HEK293 (cell line): ENCODE results near the gene OR4K13.

Experiments used
- CTCF ChIA-PET: fragments of 350-600 bp; formaldehyde crosslinking; extraction: SDS; loops from one replicate; lab custom pipeline; 2021; ENCODE audit warnings: antibody characterized with exemption; lab: Yijun Ruan, JAX
- POLR2A ChIA-PET: fragments of 300-600 bp; formaldehyde crosslinking; extraction: SDS; loops from one replicate; lab custom pipeline; 2020; ENCODE audit warnings: antibody characterized with exemption, inconsistent platforms; lab: Yijun Ruan, JAX
- H3K27ac ChIP-seq: fragments of 200-500 bp; sonication (Bioruptor generic); 2 replicates; pipeline ENCODE4 v1.5.1; 2014; ENCODE audit warnings: low read depth, low read length, control low read depth, inconsistent platforms; ENCODE audit errors: extremely low read depth
- H3K36me3 ChIP-seq, 2 experiments: fragments of 200-500 bp in 1 of 2; sonication (Bioruptor generic) in 1 of 2; 1 replicate in 1 of 2; 2 replicates in 1 of 2; pipeline ENCODE4 v1.5.1; 2014 to 2017; ENCODE audit warnings: inconsistent platforms in 2 of 2, low read length in 2 of 2; ENCODE audit not compliant: control insufficient read depth in 2 of 2, insufficient read depth in 1 of 2
- H3K4me1 ChIP-seq: fragments of 200-500 bp; sonication (Bioruptor generic); 2 replicates; pipeline ENCODE4 v1.5.1; 2014; ENCODE audit warnings: mild to moderate bottlenecking, low read length, inconsistent platforms; ENCODE audit not compliant: control insufficient read depth, insufficient read depth
- H3K4me3 ChIP-seq: 2 replicates; pipeline ENCODE4 v1.5.1; 2011; ENCODE audit warnings: low read depth, mild to moderate bottlenecking, control low read depth, low read length, moderate library complexity
- H3K9me3 ChIP-seq: fragments of 200-500 bp; sonication (Bioruptor generic); 2 replicates; pipeline ENCODE4 v1.5.1; 2014; ENCODE audit warnings: low read depth, low read length, inconsistent platforms; ENCODE audit not compliant: control insufficient read depth, insufficient read depth
- BCL11B ChIP-seq: fragments of 450-650 bp; formaldehyde crosslinking; IDR thresholded peaks from 2 replicates; pipeline ENCODE4 v1.5.1; 2016; ENCODE audit warnings: low read depth, missing biosample characterization, missing genetic modification characterization
- KLF7 ChIP-seq: fragments of 450-650 bp; formaldehyde crosslinking; IDR thresholded peaks from 2 replicates; pipeline ENCODE4 v1.5.1; 2016; ENCODE audit warnings: missing biosample characterization, missing genetic modification characterization, borderline replicate concordance
- RBAK ChIP-seq: fragments of 450-650 bp; formaldehyde crosslinking; IDR thresholded peaks from 2 replicates; pipeline ENCODE4 v1.5.1; 2016; ENCODE audit warnings: missing biosample characterization, missing genetic modification characterization
- SALL2 ChIP-seq: fragments of 450-650 bp; formaldehyde crosslinking; IDR thresholded peaks from 2 replicates; pipeline ENCODE4 v1.5.0; 2017; ENCODE audit warnings: missing biosample characterization, mild to moderate bottlenecking, missing genetic modification characterization, borderline replicate concordance
- SP3 ChIP-seq: fragments of 450-650 bp; formaldehyde crosslinking; IDR thresholded peaks from 2 replicates; pipeline ENCODE4 v1.5.1; 2016; ENCODE audit warnings: missing biosample characterization, missing genetic modification characterization
- YY1 ChIP-seq: fragments of 450-650 bp; formaldehyde crosslinking; IDR thresholded peaks from 2 replicates; pipeline ENCODE4 v1.5.1; 2018; ENCODE audit warnings: missing biosample characterization, missing genetic modification characterization
- ZNF133 ChIP-seq: fragments of 450-650 bp; formaldehyde crosslinking; IDR thresholded peaks from 2 replicates; pipeline ENCODE4 v1.5.1; 2016; ENCODE audit warnings: missing biosample characterization, missing genetic modification characterization
- ZNF146 ChIP-seq: fragments of 450-650 bp; formaldehyde crosslinking; IDR thresholded peaks from 2 replicates; pipeline ENCODE4 v1.5.1; 2016; ENCODE audit warnings: missing biosample characterization, missing genetic modification characterization
- ZNF2 ChIP-seq: fragments of 450-650 bp; formaldehyde crosslinking; IDR thresholded peaks from 2 replicates; pipeline ENCODE4 v1.5.1; 2016; ENCODE audit warnings: missing biosample characterization, missing genetic modification characterization
- ZNF211 ChIP-seq: fragments of 450-650 bp; formaldehyde crosslinking; IDR thresholded peaks from 2 replicates; pipeline ENCODE4 v1.5.1; 2016; ENCODE audit warnings: low read depth, missing biosample characterization, missing genetic modification characterization
- ZNF23 ChIP-seq: fragments of 450-650 bp; formaldehyde crosslinking; IDR thresholded peaks from 2 replicates; pipeline ENCODE4 v1.5.1; 2016; ENCODE audit warnings: missing biosample characterization, missing genetic modification characterization, borderline replicate concordance
- ZNF350 ChIP-seq: fragments of 450-650 bp; formaldehyde crosslinking; IDR thresholded peaks from 2 replicates; pipeline ENCODE4 v1.5.0; 2017; ENCODE audit warnings: missing biosample characterization, mild to moderate bottlenecking, missing genetic modification characterization
- ZNF366 ChIP-seq: fragments of 450-650 bp; formaldehyde crosslinking; conservative IDR thresholded peaks from 2 replicates; pipeline ENCODE4 v1.5.1; 2016; ENCODE audit warnings: missing biosample characterization, missing genetic modification characterization
- ZNF529 ChIP-seq: fragments of 450-650 bp; formaldehyde crosslinking; IDR thresholded peaks from 2 replicates; pipeline ENCODE4 v1.5.1; 2017; ENCODE audit warnings: missing genetic modification characterization, missing biosample characterization; ENCODE audit not compliant: insufficient replicate concordance
- ZNF558 ChIP-seq: fragments of 450-650 bp; formaldehyde crosslinking; IDR thresholded peaks from 2 replicates; pipeline ENCODE4 v1.5.1; 2016; ENCODE audit warnings: missing biosample characterization, missing genetic modification characterization
- ZNF600 ChIP-seq: fragments of 450-650 bp; formaldehyde crosslinking; IDR thresholded peaks from 2 replicates; pipeline ENCODE4 v1.5.1; 2016; ENCODE audit warnings: missing biosample characterization, missing genetic modification characterization
- ZNF610 ChIP-seq: fragments of 450-650 bp; formaldehyde crosslinking; IDR thresholded peaks from 2 replicates; pipeline ENCODE4 v1.5.1; 2016; ENCODE audit warnings: missing biosample characterization, missing genetic modification characterization, borderline replicate concordance
- ZNF701 ChIP-seq: fragments of 450-650 bp; formaldehyde crosslinking; IDR thresholded peaks from 2 replicates; pipeline ENCODE4 v1.5.1; 2016; ENCODE audit warnings: missing biosample characterization, missing genetic modification characterization
- ZNF768 ChIP-seq: fragments of 450-650 bp; formaldehyde crosslinking; IDR thresholded peaks from 2 replicates; pipeline ENCODE4 v1.5.1; 2018; ENCODE audit warnings: missing biosample characterization, mild to moderate bottlenecking, missing genetic modification characterization
- ZXDB ChIP-seq: fragments of 450-650 bp; formaldehyde crosslinking; IDR thresholded peaks from 2 replicates; pipeline ENCODE4 v1.5.1; 2016; ENCODE audit warnings: missing biosample characterization, missing genetic modification characterization
- TF ChIP-seq, protein P1 (sequence below): fragments of 450-650 bp; formaldehyde crosslinking; IDR thresholded peaks from 2 replicates; pipeline ENCODE4 v1.5.1; 2016; ENCODE audit warnings: missing biosample characterization, missing genetic modification characterization
- TF ChIP-seq, protein P2 (sequence below): fragments of 450-650 bp; formaldehyde crosslinking; IDR thresholded peaks from 2 replicates; pipeline ENCODE4 v1.5.1; 2016; ENCODE audit warnings: missing biosample characterization, missing genetic modification characterization, borderline replicate concordance
- TF ChIP-seq, protein P3 (sequence below): fragments of 450-650 bp; formaldehyde crosslinking; IDR thresholded peaks from 2 replicates; pipeline ENCODE4 v1.5.1; 2017; ENCODE audit warnings: missing biosample characterization, mild to moderate bottlenecking, missing genetic modification characterization, moderate library complexity
- TF ChIP-seq, protein P4 (sequence below): fragments of 450-650 bp; formaldehyde crosslinking; IDR thresholded peaks from 2 replicates; pipeline ENCODE4 v1.5.1; 2016; ENCODE audit warnings: missing biosample characterization, missing genetic modification characterization
- TF ChIP-seq, protein P5 (sequence below): fragments of 450-650 bp; formaldehyde crosslinking; IDR thresholded peaks from 2 replicates; pipeline ENCODE4 v1.5.0; 2017; ENCODE audit warnings: missing biosample characterization, missing genetic modification characterization, borderline replicate concordance

Gene OR4K13

DNA sequence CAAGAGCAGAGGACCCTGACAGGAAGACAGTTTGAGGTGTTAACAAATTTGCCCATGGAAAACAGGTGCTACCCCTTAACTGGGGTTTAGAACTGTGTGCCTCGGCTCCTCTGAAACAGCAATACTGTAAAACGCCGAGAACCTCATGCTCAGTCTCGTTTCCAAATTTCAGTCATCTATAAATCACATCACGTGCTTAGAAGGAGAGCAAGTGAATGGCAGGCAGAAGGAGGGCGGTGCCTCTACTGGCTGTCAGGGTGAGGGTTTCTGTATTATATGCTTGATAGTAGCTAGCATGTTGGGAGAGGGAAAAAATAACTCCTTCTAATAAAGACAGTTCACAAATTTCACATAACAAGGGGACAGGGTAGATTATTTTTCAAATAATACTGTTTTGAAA lies 4.8 kb downstream of the OR4K13 start (continued):
- TF ChIP-seq, protein P1, sequence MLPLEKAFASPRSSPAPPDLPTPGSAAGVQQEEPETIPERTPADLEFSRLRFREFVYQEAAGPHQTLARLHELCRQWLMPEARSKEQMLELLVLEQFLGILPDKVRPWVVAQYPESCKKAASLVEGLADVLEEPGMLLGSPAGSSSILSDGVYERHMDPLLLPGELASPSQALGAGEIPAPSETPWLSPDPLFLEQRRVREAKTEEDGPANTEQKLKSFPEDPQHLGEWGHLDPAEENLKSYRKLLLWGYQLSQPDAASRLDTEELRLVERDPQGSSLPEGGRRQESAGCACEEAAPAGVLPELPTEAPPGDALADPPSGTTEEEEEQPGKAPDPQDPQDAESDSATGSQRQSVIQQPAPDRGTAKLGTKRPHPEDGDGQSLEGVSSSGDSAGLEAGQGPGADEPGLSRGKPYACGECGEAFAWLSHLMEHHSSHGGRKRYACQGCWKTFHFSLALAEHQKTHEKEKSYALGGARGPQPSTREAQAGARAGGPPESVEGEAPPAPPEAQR, result no peak
- TF ChIP-seq ZNF529 (tag by site-specific recombination), result no peak
- TF ChIP-seq KLF7 (tag by site-specific recombination), result no peak
- TF ChIP-seq ZNF133 (tag by site-specific recombination), result no peak
- no peak for TF ChIP-seq ZNF23
- TF ChIP-seq BCL11B (tag by site-specific recombination), result no peak
- TF ChIP-seq ZNF701, result no peak

DNA sequence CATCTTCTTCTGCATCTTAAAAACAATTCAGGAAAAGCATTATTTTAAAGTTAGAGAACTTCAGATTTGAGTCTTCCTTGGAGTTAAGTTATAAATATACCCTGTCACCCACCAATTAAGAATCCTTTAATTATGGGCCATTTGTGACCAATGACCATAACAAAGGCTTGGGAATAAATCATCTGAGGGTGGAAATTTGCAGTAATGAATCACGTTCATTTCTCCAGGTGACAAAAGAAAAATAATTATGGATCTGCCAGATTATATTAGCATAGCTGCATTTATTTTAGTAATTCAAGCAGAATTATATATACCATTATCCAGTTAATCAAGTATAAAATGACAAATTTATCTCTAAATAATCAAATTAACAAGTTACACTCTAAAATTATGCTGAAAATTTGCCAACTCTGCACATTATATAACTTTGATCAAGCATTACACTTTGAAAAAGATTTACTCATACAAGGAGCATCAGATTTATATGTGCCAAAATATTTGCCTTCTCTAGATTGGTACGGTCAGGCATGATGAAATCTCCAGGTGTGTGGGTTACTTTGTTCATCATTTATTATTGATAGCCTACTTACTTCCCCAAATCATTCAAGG lies 16.5 kb downstream of the OR4K13 start, which contains the start of gene OR4K14:
OR4K14 (minus strand) TSS at position 51 of the 609 bp plus-strand sequence. CDS start 4,114 bp downstream, outside the sequence.
- TF ChIP-seq SALL2 (tag by site-specific recombination), result no peak
- no peak for TF ChIP-seq ZNF600 (tag by site-specific recombination)
- no peak for TF ChIP-seq ZNF768 (tag by site-specific recombination)
- TF ChIP-seq, protein P2, sequence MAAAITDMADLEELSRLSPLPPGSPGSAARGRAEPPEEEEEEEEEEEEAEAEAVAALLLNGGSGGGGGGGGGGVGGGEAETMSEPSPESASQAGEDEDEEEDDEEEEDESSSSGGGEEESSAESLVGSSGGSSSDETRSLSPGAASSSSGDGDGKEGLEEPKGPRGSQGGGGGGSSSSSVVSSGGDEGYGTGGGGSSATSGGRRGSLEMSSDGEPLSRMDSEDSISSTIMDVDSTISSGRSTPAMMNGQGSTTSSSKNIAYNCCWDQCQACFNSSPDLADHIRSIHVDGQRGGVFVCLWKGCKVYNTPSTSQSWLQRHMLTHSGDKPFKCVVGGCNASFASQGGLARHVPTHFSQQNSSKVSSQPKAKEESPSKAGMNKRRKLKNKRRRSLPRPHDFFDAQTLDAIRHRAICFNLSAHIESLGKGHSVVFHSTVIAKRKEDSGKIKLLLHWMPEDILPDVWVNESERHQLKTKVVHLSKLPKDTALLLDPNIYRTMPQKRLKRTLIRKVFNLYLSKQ, result no peak
- TF ChIP-seq, protein P3, sequence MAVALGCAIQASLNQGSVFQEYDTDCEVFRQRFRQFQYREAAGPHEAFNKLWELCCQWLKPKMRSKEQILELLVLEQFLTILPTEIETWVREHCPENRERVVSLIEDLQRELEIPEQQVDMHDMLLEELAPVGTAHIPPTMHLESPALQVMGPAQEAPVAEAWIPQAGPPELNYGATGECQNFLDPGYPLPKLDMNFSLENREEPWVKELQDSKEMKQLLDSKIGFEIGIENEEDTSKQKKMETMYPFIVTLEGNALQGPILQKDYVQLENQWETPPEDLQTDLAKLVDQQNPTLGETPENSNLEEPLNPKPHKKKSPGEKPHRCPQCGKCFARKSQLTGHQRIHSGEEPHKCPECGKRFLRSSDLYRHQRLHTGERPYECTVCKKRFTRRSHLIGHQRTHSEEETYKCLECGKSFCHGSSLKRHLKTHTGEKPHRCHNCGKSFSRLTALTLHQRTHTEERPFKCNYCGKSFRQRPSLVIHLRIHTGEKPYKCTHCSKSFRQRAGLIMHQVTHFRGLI (tag by site-specific recombination), result no peak
- no peak for TF ChIP-seq ZNF366 (tag by site-specific recombination)
- TF ChIP-seq ZNF350 (tag by site-specific recombination), result no peak
- no peak for TF ChIP-seq ZNF211
- TF ChIP-seq, protein P4, sequence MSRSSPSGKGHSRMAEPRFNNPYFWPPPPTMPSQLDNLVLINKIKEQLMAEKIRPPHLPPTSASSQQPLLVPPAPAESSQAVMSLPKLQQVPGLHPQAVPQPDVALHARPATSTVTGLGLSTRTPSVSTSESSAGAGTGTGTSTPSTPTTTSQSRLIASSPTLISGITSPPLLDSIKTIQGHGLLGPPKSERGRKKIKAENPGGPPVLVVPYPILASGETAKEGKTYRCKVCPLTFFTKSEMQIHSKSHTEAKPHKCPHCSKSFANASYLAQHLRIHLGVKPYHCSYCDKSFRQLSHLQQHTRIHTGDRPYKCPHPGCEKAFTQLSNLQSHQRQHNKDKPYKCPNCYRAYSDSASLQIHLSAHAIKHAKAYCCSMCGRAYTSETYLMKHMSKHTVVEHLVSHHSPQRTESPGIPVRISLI (tag by site-specific recombination), result no peak
- TF ChIP-seq ZNF2 (tag by site-specific recombination), result no peak
- TF ChIP-seq ZNF146 (tag by site-specific recombination), result no peak
- TF ChIP-seq, protein P5, sequence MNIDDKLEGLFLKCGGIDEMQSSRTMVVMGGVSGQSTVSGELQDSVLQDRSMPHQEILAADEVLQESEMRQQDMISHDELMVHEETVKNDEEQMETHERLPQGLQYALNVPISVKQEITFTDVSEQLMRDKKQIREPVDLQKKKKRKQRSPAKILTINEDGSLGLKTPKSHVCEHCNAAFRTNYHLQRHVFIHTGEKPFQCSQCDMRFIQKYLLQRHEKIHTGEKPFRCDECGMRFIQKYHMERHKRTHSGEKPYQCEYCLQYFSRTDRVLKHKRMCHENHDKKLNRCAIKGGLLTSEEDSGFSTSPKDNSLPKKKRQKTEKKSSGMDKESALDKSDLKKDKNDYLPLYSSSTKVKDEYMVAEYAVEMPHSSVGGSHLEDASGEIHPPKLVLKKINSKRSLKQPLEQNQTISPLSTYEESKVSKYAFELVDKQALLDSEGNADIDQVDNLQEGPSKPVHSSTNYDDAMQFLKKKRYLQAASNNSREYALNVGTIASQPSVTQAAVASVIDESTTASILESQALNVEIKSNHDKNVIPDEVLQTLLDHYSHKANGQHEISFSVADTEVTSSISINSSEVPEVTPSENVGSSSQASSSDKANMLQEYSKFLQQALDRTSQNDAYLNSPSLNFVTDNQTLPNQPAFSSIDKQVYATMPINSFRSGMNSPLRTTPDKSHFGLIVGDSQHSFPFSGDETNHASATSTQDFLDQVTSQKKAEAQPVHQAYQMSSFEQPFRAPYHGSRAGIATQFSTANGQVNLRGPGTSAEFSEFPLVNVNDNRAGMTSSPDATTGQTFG (tag by site-specific recombination), result no peak
- TF ChIP-seq ZXDB (tag by site-specific recombination), result no peak
- TF ChIP-seq ZNF610, result no peak
- no peak for TF ChIP-seq RBAK (tag by site-specific recombination)
- no peak for TF ChIP-seq SP3 (tag by site-specific recombination)
- TF ChIP-seq YY1, result no peak
- no peak for TF ChIP-seq ZNF529 (tag by site-specific recombination)
- no peak for TF ChIP-seq ZNF558

More for the DNA sequence above, 16.5 kb downstream of the OR4K13 start, which contains the start of gene OR4K14:
- no peaks in the 10 kb centered on the region for H3K9me3 ChIP-seq
- ChIA-PET POLR2A (no interaction called here), CTCF (no interaction called here)
- no peaks in the 10 kb centered on the region for H3K36me3 ChIP-seq
- H3K4me1 ChIP-seq, result no peaks in the 10 kb centered on the region
- H3K4me3 ChIP-seq, result no peak within 1 kb of the TSS
- no peak within 1 kb of the TSS for H3K27ac ChIP-seq
